NCI-H1694 treated with DMSO at 0.1 percent for 48 hours (cell line): ENCODE data around the gene MXD3.
"Not testable (repeated sequence)": the region's sequence is repeated elsewhere in the genome, so short reads cannot be mapped to it uniquely, and the experiment has no call there.

ENCODE experiments used
- DNase-seq: peaks from one replicate; lab custom pipeline; 2025; lab: John Stamatoyannopoulos, UW

The MXD3 gene

GRCh38 chr5:177319913-177320588 is 8.4 kb upstream of the MXD3 start:
- no peak for DNase-seq

GRCh38 chr5:177317959-177318377 is 6.3 kb upstream of the MXD3 start:
- DNase-seq: peak; percentile 44

GRCh38 chr5:177316005-177316404 is 4.3 kb upstream of the MXD3 start:
- DNase-seq: no peak

GRCh38 chr5:177315411-177315810 is 3.7 kb upstream of the MXD3 start:
- DNase-seq: no peak

- DNase-seq: no peak
Measured at GRCh38 chr5:177314376-177315342, 3.0 kb upstream of the MXD3 start.

- no peak for DNase-seq
Measured at GRCh38 chr5:177313561-177314259, 2.0 kb upstream of the MXD3 start.

GRCh38 chr5:177312649-177313181 is 1.0 kb upstream of the MXD3 start:
- no peak for DNase-seq

DNA sequence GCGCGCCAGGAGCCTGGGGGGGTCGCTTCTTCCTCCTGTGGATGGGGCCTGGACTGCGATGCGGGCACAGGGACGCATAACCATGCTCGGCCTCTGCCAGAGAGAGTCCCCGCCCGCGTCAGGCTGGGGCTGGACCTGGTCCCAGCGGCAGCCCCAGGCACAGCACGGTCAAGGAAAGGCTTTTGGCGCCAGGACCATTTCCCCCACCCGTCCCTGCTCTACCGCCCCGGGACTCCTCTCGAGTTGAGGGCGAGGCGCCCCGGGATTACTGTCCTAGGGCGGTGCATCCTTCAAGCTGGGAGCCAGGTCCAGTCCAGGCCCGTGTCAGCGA is 341 bp downstream of the MXD3 start:
- DNase-seq: no peak

DNA sequence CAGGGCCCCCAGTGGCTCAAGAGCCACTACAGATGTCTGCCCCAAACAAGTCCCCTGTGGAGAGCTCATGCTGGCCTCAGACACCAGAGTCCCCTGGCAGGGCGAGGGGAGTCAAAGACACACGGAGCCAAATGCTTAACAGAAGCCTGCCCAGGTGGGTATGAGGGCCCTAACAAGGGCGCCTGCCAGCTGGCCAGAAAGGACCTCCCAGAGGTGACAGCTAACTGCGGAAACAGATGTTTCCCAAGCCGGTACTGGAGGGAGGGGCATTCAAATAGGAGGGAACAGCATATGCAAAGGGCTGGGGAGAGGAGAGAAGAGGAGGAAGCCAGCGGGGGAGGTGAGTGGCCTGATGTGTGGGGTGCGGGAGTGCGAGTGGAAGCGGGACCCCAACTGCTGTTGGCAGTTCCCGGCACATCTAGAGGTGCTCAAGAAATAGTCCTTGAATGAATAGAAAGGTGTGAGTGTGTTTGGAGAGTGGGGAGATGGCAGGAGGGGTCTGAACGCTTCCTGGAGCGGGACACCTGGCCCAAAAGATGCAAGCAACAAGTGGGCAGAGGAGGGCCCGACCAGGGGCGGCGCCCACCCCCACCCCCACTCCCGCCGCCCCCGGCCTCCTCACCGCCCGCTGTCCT is 824 bp downstream of the MXD3 start:
- DNase-seq: no peak

DNA sequence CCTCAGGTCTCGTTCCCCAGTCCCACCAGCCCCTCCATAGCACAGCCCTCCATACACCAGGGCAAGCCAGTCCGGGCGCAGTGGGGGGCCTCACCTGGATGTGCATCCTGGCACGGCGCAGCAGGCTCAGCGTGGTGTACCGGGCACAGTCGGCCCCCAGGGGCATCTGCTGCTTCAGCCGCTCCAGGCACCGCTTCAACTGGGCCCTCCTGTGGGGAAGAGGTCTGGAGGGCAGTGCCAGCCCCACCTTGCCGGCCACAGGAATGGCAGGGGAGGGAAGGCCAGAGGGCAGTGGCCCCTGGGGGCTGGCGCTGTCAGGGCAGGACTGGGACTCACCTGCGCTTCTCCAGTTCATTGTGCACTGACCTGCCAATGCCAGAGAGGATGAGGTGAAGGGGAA is 1.4 kb downstream of the MXD3 start:
- no peak for DNase-seq

GRCh38 chr5:177309351-177310191 is 2.1 kb downstream of the MXD3 start:
- DNase-seq: peak; percentile 20

DNA sequence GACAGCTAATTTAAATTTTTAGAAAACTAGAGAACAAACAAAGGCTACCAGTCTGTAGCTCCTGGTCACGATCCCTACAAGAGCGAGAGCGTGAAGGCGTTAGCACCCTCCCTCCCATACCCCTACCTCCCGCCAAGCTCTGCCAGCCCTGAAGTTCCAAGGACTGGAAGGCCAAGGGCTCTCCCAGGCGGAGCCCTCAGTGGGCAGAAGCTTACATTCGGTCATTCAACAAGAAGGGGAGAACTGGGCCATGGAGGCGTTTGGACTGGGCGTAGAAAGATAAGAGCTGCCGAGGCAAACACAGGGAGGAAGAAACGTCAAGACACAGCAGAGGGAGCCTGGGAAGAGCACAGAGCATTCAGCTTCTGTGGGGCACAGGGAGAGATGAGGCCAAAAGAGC is 3.0 kb downstream of the MXD3 start:
- no peak for DNase-seq

GRCh38 chr5:177307544-177308363 is 3.9 kb downstream of the MXD3 start:
- no peak for DNase-seq

- no peak for DNase-seq
Measured at GRCh38 chr5:177306674-177307543, 4.8 kb downstream of the MXD3 start.

- not testable (repeated sequence) for DNase-seq
Measured at GRCh38 chr5:177306103-177306640, 5.5 kb downstream of the MXD3 start.

- DNase-seq: no peak
Measured at GRCh38 chr5:177304392-177305119, 7.1 kb downstream of the MXD3 start.

DNA sequence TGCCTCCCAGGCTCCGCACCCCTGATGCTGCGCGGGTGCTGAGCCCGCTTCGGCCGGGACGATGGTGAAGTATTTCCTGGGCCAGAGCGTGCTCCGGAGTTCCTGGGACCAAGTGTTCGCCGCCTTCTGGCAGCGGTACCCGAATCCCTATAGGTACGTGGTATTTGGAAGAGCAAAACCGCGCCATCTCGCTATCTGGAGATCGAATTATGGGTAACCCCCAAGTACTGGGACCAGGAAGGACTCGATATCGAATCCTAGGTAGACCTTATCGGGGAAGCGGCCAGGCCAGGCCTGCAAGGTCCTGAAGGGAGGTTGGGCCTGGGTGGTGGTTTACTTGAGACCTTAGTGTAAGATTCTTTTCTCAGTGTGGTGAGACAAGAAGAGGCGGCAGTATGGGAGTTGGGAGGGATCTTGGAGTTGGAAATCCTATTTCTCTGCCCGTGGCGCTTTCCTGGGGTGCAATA is 7.7 kb downstream of the MXD3 start:
- no peak for DNase-seq
